SKM-1 treated with dmso at 0.1 percent for 144 hours (cell line): ENCODE data around the gene VPS35.
"Not testable (repeated sequence)": the region's sequence is repeated elsewhere in the genome, so short reads cannot be mapped to it uniquely, and the experiment has no call there.

ENCODE experiments used
- DNase-seq: peaks from one replicate; lab custom pipeline; 2025; ENCODE audit not compliant: unreplicated experiment; lab: John Stamatoyannopoulos, UW

VPS35 gene

GRCh38 chr16:46713634-46714033 is 24.7 kb upstream of the VPS35 start:
- no peak for DNase-seq

GRCh38 chr16:46712911-46713310 is 23.9 kb upstream of the VPS35 start:
- DNase-seq = peak; percentile 45

DNA sequence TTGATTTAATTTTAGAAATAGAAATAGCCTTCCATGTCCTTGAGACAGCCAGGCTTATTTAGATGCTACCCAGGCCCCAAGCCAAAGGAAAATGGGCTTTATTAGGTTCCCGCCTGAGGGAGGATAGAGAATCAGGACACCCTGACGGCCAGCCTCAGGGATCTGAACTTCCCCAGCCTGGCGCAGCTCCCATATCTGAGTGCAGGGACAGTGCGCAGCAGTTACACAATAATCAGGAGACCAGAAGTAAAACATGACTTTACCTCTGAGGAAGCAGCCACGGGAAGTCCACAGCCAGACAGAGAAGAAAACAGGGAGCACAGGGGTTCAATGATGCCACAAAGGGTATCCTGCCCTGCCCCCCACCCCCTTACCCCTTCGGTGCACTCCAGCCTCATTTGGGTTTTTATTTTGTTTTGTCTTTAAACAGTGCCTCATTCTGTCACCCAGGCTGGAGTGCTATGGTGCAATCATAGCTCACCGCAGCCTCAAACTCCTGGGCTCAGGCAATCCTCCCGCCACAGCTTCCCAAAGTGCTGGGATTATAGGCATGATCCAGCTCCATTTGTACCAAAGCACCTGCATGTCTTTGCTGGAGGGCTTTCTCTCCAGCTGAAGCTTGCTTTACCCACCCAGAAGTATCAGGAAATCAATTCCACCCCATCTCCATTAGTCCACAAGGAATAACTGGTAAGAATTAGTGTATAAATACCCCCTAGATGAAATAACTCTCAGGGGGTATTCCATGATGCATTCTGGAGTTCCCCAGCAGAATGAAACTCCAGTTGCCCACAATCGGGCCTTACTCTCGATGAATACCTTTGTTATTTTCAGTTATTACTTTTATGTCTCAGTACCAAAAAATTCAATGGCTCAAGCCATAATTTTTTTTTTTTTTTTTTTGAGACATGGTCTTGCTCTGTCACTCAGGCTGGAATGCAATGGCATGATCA is 22.4 kb upstream of the VPS35 start:
- no peak for DNase-seq

GRCh38 chr16:46709469-46710005 is 20.6 kb upstream of the VPS35 start:
- DNase-seq = no peak

DNA sequence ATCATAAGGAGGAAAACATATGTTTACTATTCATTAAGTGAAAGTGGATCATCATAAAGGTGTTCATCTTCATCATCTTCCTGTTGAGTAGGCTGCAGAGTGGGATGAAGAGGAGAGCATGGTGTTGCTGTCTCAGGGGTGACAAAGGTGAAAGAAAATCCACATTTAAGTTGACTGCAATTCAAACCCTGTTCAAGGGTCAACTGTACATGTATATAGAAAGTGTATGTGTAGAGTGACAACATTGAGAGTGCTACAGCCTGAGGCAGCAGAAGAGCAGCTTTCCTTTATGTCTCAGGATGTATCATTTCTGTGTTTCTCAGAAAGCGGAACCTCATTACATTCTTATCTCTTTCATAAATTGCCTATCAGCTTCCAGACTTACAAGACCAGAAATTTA is 17.7 kb upstream of the VPS35 start:
- DNase-seq = no peak

DNA sequence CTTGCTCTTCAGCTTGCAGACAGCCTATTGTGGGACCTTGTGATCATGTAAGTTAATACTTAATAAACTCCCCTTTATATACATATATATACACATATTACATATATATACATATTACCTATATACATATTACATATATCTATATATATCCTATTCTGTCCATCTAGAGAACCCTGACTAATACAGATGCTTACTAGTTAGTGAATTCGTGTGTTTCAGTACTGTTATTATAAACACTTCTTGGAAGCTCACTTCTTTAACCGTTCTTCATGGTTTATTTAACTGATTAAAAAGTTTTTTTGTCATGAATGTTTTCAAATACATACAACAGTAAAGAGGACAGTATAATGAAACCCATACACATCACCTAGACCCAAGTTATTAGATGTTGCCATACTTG is 13.1 kb upstream of the VPS35 start:
- DNase-seq = no peak

GRCh38 chr16:46701615-46702014 is 12.6 kb upstream of the VPS35 start:
- DNase-seq = no peak

- DNase-seq = no peak
Measured at GRCh38 chr16:46700048-46700447, 11.1 kb upstream of the VPS35 start.

GRCh38 chr16:46696957-46697356 is 8.0 kb upstream of the VPS35 start:
- no peak for DNase-seq

DNA sequence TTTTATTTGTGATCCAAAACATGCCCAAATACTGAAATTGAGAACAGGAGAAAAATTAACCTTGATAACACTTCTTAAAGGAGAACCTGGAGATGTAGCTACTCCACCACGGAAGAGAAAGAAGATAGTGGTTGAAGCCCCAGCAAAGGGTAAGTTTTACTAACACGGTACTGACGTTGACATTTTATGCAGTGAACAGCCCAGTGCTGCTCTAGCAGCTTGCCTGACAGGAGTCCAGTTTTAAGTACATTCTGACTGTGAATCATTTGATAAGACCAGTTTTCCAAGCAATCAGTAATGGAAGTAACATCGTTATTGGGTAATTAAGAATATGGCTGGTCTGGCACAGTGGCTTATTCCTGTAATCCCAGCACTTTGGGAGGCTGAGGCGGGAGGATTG is 7.0 kb upstream of the VPS35 start:
- DNase-seq = no peak

- DNase-seq = no peak
Measured at GRCh38 chr16:46693598-46693997, 4.6 kb upstream of the VPS35 start.

DNA sequence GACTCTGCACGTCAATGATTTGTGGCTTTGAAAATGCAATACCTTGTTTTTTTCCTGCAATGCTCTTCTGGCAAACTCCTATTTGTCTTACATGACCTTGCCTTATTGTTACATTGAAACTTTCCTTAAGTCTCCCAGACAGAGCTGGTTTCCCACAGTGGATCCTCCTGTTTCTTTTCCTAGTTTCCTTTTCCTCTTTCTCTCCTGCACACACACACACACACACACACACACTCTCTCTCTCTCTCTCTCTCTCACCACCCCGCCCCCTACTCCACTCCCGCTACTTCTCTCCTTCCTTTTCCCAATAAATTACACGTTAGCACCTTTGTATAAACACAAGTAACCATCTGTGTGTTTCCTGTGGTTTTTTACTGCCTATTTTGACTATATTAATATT is 2.7 kb upstream of the VPS35 start:
- DNase-seq = no peak

- DNase-seq = no peak
Measured at GRCh38 chr16:46690281-46691178, 1.6 kb upstream of the VPS35 start.

DNA sequence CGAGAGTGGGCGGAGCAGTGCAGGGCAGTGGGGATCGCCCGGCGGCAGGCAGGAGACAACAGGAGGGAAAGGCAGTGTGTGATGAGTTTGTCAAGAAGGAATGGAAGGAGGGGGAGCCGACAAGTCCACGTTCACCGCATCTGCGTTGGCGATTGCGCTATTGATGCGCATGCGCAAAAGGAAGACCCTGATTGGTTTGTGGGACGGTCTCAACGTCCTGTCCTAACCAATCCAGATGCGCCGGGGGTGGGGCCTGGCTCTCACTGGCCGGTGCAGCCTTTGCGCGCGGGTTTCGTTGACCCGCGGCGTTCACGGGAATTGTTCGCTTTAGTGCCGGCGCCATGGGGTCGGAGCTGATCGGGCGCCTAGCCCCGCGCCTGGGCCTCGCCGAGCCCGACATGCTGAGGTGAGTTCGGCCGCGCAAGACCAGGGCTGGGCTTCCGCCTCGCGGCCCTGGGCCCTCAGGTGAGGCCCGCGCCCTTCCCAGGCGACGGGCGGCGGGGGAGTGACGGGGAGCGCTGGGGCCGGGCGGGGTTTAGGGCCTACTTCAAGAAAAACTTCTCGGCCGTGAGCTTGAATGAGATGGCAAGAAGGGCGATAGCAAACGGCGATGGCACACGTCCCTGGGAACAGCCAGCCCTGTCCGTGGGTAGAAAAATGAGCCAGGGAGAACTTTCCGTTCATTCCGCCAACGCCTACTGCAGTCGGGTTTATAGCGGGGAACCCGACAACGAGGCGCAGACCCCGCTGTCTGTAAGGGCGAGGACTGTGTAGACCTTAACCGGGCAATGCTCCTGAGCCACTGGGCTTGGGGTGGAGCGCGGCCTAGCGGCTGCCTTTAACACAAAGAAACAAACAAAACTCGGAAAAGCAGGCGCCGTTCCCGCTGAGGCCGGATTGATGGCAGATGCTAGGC is 645 bp upstream of the VPS35 start, which contains the start of gene ORC6:
Gene ORC6 (plus strand): TSS at position 295 of the 916 bp plus-strand sequence. CDS start 47 bp downstream, at position 342.
- DNase-seq = peak; percentile 93

- DNase-seq = peak; percentile 71
Measured at GRCh38 chr16:46688101-46688653, 801 bp downstream of the VPS35 start.

DNA sequence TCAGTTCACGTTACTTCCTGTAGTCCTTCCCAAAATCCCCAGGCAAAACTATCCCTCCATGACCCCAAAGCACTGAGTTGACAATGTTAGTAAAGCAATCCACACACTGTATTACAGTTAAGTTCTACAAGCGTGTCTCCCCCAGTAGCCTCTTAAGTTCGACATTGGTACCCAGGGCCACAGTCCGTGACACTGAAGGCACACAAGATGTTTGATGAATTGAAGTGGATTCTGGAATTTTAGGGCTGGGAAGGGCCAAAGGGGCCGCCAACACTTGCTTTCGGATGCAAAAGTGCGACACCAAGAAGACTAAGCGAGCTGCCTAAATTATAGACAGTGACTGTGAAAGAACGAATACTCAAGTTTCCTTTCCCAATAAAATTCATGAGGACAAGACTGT is 1.5 kb downstream of the VPS35 start:
- no peak for DNase-seq

- DNase-seq = no peak
Measured at GRCh38 chr16:46686815-46687473, 2.0 kb downstream of the VPS35 start.

GRCh38 chr16:46681867-46682266 is 7.1 kb downstream of the VPS35 start:
- DNase-seq = not testable (repeated sequence)

DNA sequence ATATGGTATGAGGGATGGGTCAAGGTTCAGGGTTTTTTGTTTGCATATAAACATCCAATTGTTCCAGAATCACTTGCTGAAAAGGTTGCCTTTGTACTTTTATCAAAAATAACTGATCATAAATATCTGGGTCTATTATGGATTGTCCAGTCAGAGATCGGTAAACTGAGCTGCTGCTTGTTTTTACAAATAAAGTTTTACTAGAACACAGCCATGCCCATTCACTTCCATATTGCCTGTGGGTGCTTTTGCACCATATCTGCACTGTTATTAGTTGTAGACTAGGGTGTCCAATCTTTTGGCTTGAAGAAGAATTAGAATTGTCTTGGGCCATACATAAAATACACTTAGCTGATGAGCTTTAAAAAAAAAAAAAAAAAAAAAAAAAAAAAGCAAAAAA is 11.0 kb downstream of the VPS35 start:
- DNase-seq = not testable (repeated sequence)
